ENCODE results near the gene SIPA1L3.

SIPA1L3 gene

GRCh38 chr19:38165335-38165734 is 258.3 kb downstream of the SIPA1L3 start:
- in situ Hi-C loops (cut with HindIII; ENCODE audit: low sequenced_read_pairs): no loop called here

- in situ Hi-C loops (cut with HindIII; ENCODE audit: low sequenced_read_pairs): no loop called here
Measured at GRCh38 chr19:38168637-38169036, 261.6 kb downstream of the SIPA1L3 start.

GRCh38 chr19:38170334-38170733 is 263.3 kb downstream of the SIPA1L3 start:
- in situ Hi-C loops (cut with HindIII; ENCODE audit: low sequenced_read_pairs): no loop called here

- in situ Hi-C loops (cut with HindIII; ENCODE audit: low sequenced_read_pairs): no loop called here
Measured at GRCh38 chr19:38172001-38172400, 265.0 kb downstream of the SIPA1L3 start.

GRCh38 chr19:38173291-38174041 is 266.5 kb downstream of the SIPA1L3 start:
- in situ Hi-C loops (cut with HindIII; ENCODE audit: low sequenced_read_pairs): no loop called here

- in situ Hi-C loops (cut with HindIII; ENCODE audit: low sequenced_read_pairs): no loop called here
Measured at GRCh38 chr19:38175422-38175821, 268.4 kb downstream of the SIPA1L3 start.

- in situ Hi-C loops (cut with HindIII; ENCODE audit: low sequenced_read_pairs): no loop called here
Measured at GRCh38 chr19:38180071-38180470, 273.1 kb downstream of the SIPA1L3 start.

GRCh38 chr19:38182536-38183210 is 275.7 kb downstream of the SIPA1L3 start:
- in situ Hi-C loops (cut with HindIII; ENCODE audit: low sequenced_read_pairs): no loop called here

- in situ Hi-C loops (cut with HindIII; ENCODE audit: low sequenced_read_pairs): no loop called here
Measured at GRCh38 chr19:38183251-38183897, 276.4 kb downstream of the SIPA1L3 start.

GRCh38 chr19:38184815-38185214 is 277.8 kb downstream of the SIPA1L3 start:
- in situ Hi-C loops (cut with HindIII; ENCODE audit: low sequenced_read_pairs): no loop called here

- in situ Hi-C loops (cut with HindIII; ENCODE audit: low sequenced_read_pairs): no loop called here
Measured at GRCh38 chr19:38185562-38185961, 278.6 kb downstream of the SIPA1L3 start.

GRCh38 chr19:38190061-38190460 is 283.1 kb downstream of the SIPA1L3 start:
- in situ Hi-C loops (cut with HindIII; ENCODE audit: low sequenced_read_pairs): loop anchor here (10.0 kb wide), 1 partner anchor 55 kb away; no protein-coding TSS in a partner anchor

GRCh38 chr19:38190793-38191192 is 283.8 kb downstream of the SIPA1L3 start:
- in situ Hi-C loops (cut with HindIII; ENCODE audit: low sequenced_read_pairs): loop anchor here (10.0 kb wide), 1 partner anchor 56 kb away; no protein-coding TSS in a partner anchor

- in situ Hi-C loops (cut with HindIII; ENCODE audit: low sequenced_read_pairs): loop anchor here (10.0 kb wide), 1 partner anchor 57 kb away; no protein-coding TSS in a partner anchor
Measured at GRCh38 chr19:38191747-38192146, 284.7 kb downstream of the SIPA1L3 start.

- in situ Hi-C loops (cut with HindIII; ENCODE audit: low sequenced_read_pairs): loop anchor here (10.0 kb wide), 1 partner anchor 59 kb away; no protein-coding TSS in a partner anchor
Measured at GRCh38 chr19:38193445-38193844, 286.4 kb downstream of the SIPA1L3 start.

GRCh38 chr19:38194061-38194701 is 287.2 kb downstream of the SIPA1L3 start:
- in situ Hi-C loops (cut with HindIII; ENCODE audit: low sequenced_read_pairs): loop anchor here (10.0 kb wide), 1 partner anchor 59 kb away; no protein-coding TSS in a partner anchor

GRCh38 chr19:38195237-38195636 is 288.2 kb downstream of the SIPA1L3 start:
- in situ Hi-C loops (cut with HindIII; ENCODE audit: low sequenced_read_pairs): loop anchor here (10.0 kb wide), 1 partner anchor 60 kb away; no protein-coding TSS in a partner anchor

GRCh38 chr19:38196245-38196837 is 289.3 kb downstream of the SIPA1L3 start:
- in situ Hi-C loops (cut with HindIII; ENCODE audit: low sequenced_read_pairs): loop anchor here (10.0 kb wide), 1 partner anchor 62 kb away; no protein-coding TSS in a partner anchor

- in situ Hi-C loops (cut with HindIII; ENCODE audit: low sequenced_read_pairs): loop anchor here (10.0 kb wide), 1 partner anchor 62 kb away; no protein-coding TSS in a partner anchor
Measured at GRCh38 chr19:38196948-38197656, 290.1 kb downstream of the SIPA1L3 start.
